Measurements from ENCODE around the gene TCF19. TPM values are rescaled to one million over a fixed set of nuclear protein-coding genes. Genes with fewer than 3 reads are reported as not detected.

Gene TCF19
- total and polyA plus RNA-seq, 2 donors (not counting 1 experiment from before 2014, with no cell fraction given), result 10.0 to 10.4 TPM

DNA sequence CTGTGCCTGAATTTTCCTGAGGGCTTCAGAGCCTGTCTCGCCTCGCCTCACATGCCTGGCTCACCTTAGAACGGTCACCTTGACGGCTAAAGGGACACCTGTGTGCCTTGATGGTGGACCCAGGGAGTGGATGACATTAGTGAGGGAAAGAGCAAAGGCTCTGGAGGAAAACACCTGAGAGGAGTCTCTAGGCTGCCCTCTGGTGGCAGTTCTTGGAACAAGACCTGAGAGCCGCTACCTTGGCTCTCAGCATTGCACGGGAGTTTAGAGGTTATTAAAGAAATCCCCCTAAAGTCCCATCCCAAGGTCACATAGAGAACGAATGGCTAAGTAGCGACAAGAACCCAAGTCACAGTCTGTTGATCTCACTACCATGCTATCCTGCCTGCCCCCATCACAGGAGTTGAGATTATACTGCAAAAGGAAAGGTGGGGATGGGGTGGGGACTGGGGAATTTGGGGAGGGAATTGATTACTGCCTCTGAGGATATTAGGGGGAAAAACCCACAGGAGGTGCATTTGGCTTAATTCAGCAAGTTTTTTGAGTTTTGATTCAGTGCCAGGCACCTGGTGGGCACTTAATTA is 30.2 kb upstream of the TCF19 start:
- ChIA-PET CTCF (interaction anchor here (0.7 to 4.0 kb wide), 12 partner anchors 8 to 251 kb away, joined by 3 to 26 read pairs (median 4); no protein-coding TSS in a partner anchor), POLR2A (interaction anchor here (1.3 kb wide), 1 partner anchor 9 kb away, joined by 3 read pairs; no protein-coding TSS in a partner anchor)
- Histone ChIP-seq H3K4me2 (replicated peaks; ENCODE audit: low read depth, low read length, poor library complexity, severe bottlenecking) (no peak overlapping the region), H3K4me3 (ENCODE audit: control extremely low read depth in 1 of 5, extremely low read depth in 1 of 5, insufficient read depth in 1 of 5, low read depth in 2 of 5, low read length in 4 of 5) (no peak overlapping the region), H4K20me1 (ENCODE audit: control insufficient read depth, insufficient read depth, low read length, poor library complexity, severe bottlenecking) (no peaks in the 10 kb centered on the region), H3K9me3 (ENCODE audit: control extremely low read depth in 1 of 3, control insufficient read depth in 2 of 3, insufficient read depth in 1 of 3, low read length in 2 of 3) (no peaks in the 10 kb centered on the region), H3K36me3 (replicated peaks in 1 of 2; ENCODE audit: control extremely low read depth in 1 of 2, control insufficient read depth in 1 of 2, extremely low read depth in 1 of 2, insufficient read depth in 2 of 2, low read length in 1 of 2) (no peaks in the 10 kb centered on the region), H3K79me2 (ENCODE audit: control insufficient read depth, insufficient read depth, low read length) (no peaks in the 10 kb centered on the region), H3K9ac (ENCODE audit: low read length) (no peak overlapping the region), H2AFZ (ENCODE audit: insufficient read depth, low read depth, low read length, poor library complexity, severe bottlenecking) (no peak overlapping the region), H3K27me3 (replicated peaks in 1 of 4; ENCODE audit: control extremely low read depth in 1 of 4, control insufficient read depth in 3 of 4, insufficient read depth in 4 of 4, low read length in 3 of 4) (peaks cover 0 to 7% (median under 1%) of the 10 kb centered on the region in 4 experiments), H3K27ac (ENCODE audit: low read length in 2 of 2) (no peak overlapping the region), H3K4me1 (ENCODE audit: control insufficient read depth in 2 of 2, insufficient read depth in 2 of 2, low read length in 2 of 2) (peaks cover 0 to 3% of the 10 kb centered on the region in 2 donors)
- Mint-ChIP-seq H3K4me1 (peaks cover 4% of the 10 kb centered on the region), H3K27ac (no peak overlapping the region), H3K4me3 (no peak overlapping the region), H3K9me3 (ENCODE audit: insufficient read depth) (no peaks in the 10 kb centered on the region), H3K27me3 (peaks cover 19% of the 10 kb centered on the region)
- 15% methylated on average over 4 of the region's 8 CpGs for WGBS (ENCODE audit: insufficient coverage)
- TF ChIP-seq, protein P1, sequence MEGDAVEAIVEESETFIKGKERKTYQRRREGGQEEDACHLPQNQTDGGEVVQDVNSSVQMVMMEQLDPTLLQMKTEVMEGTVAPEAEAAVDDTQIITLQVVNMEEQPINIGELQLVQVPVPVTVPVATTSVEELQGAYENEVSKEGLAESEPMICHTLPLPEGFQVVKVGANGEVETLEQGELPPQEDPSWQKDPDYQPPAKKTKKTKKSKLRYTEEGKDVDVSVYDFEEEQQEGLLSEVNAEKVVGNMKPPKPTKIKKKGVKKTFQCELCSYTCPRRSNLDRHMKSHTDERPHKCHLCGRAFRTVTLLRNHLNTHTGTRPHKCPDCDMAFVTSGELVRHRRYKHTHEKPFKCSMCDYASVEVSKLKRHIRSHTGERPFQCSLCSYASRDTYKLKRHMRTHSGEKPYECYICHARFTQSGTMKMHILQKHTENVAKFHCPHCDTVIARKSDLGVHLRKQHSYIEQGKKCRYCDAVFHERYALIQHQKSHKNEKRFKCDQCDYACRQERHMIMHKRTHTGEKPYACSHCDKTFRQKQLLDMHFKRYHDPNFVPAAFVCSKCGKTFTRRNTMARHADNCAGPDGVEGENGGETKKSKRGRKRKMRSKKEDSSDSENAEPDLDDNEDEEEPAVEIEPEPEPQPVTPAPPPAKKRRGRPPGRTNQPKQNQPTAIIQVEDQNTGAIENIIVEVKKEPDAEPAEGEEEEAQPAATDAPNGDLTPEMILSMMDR (IDR thresholded peaks at IDR 0.05), result peak; percentile 91
- TF ChIP-seq EZH2 (IDR thresholded peaks at IDR 0.05; ENCODE audit: borderline replicate concordance, insufficient read depth, low read depth, low read length, poor library complexity, severe bottlenecking), result no peak
- DNase-seq (peak; percentile 79), ATAC-seq (ENCODE audit: low read depth) (peak; percentile 75)
- intact Hi-C loops (cut with micrococcal nuclease), result no loop called here

DNA sequence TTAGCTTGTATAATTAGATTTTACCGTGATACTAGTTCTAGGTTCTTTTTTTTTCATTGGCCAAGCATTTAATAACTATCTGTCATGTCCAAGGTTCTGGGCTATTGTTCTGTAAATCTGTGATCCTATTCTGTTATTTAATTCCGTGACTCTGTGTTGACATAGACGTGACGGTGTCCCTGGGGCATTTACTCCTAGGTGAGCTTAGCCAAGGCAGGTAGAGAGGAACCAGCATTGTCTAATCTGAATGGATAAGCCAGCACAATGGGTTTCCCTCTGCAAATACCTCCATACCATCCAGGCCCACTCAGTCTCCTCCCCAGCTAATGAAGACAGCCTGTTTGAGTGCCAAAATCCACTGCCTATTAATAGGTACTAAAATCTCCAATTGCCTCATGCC is 29.3 kb upstream of the TCF19 start:
- no peak overlapping the region for H3K27ac ChIP-seq (ENCODE audit: low read length in 2 of 2)
- H3K27me3 Mint-ChIP-seq, result peaks cover 19% of the 10 kb centered on the region
- peaks cover 0 to 3% of the 10 kb centered on the region in 2 donors for H3K4me1 ChIP-seq (ENCODE audit: control insufficient read depth in 2 of 2, insufficient read depth in 2 of 2, low read length in 2 of 2)
- no peak for TF ChIP-seq EZH2 (IDR thresholded peaks at IDR 0.05; ENCODE audit: borderline replicate concordance, insufficient read depth, low read depth, low read length, poor library complexity, severe bottlenecking)
- TF ChIP-seq, protein P1 (IDR thresholded peaks at IDR 0.05), result no peak
- H3K36me3 ChIP-seq (replicated peaks in 1 of 2; ENCODE audit: control extremely low read depth in 1 of 2, control insufficient read depth in 1 of 2, extremely low read depth in 1 of 2, insufficient read depth in 2 of 2, low read length in 1 of 2), result no peaks in the 10 kb centered on the region
- no peak overlapping the region for H3K4me3 Mint-ChIP-seq
- no peak overlapping the region for H3K27ac Mint-ChIP-seq
- H3K27me3 ChIP-seq (replicated peaks in 1 of 4; ENCODE audit: control extremely low read depth in 1 of 4, control insufficient read depth in 3 of 4, insufficient read depth in 4 of 4, low read length in 3 of 4), result peaks cover 0 to 7% (median 0%) of the 10 kb centered on the region in 4 experiments
- no peak overlapping the region for H3K9ac ChIP-seq (ENCODE audit: low read length)
- ATAC-seq (ENCODE audit: low read depth) (no peak), DNase-seq (no peak)
- no peak overlapping the region for H3K4me2 ChIP-seq (replicated peaks; ENCODE audit: low read depth, low read length, poor library complexity, severe bottlenecking)
- H3K4me3 ChIP-seq (ENCODE audit: control extremely low read depth in 1 of 5, extremely low read depth in 1 of 5, insufficient read depth in 1 of 5, low read depth in 2 of 5, low read length in 4 of 5), result no peak overlapping the region
- CTCF ChIA-PET, result interaction anchor here (0.6 to 4.0 kb wide), 12 partner anchors 8 to 307 kb away, joined by 3 to 26 read pairs (median 4); no protein-coding TSS in a partner anchor
- no peak overlapping the region for H2AFZ ChIP-seq (ENCODE audit: insufficient read depth, low read depth, low read length, poor library complexity, severe bottlenecking)
- peaks cover 4% of the 10 kb centered on the region for H3K4me1 Mint-ChIP-seq
- no peaks in the 10 kb centered on the region for H3K79me2 ChIP-seq (ENCODE audit: control insufficient read depth, insufficient read depth, low read length)
- H3K9me3 ChIP-seq (ENCODE audit: control extremely low read depth in 1 of 3, control insufficient read depth in 2 of 3, insufficient read depth in 1 of 3, low read length in 2 of 3), result no peaks in the 10 kb centered on the region
- no peaks in the 10 kb centered on the region for H4K20me1 ChIP-seq (ENCODE audit: control insufficient read depth, insufficient read depth, low read length, poor library complexity, severe bottlenecking)
- no peaks in the 10 kb centered on the region for H3K9me3 Mint-ChIP-seq (ENCODE audit: insufficient read depth)
- WGBS (ENCODE audit: insufficient coverage), result 100% methylated on average over 2 of the region's 4 CpGs
- POLR2A ChIA-PET, result interaction anchor here (1.3 kb wide), 1 partner anchor 8 kb away, joined by 3 read pairs; no protein-coding TSS in a partner anchor
- intact Hi-C loops (cut with micrococcal nuclease), result no loop called here
